HS-27A (cell line): ENCODE measurements around the gene ILF3.

Experiments
- DNase-seq: peaks from one replicate; pipeline ENCODE4 v3.0.0-alpha.2; 2012; ENCODE audit warnings: low read depth, missing footprints

Gene ILF3

GRCh38 chr19:10653732-10654609, at the start of gene ILF3:
Gene ILF3 (plus strand): TSS chr19:10654346. CDS start chr19:10670606, 16,260 bp downstream.
- DNase-seq = peak; percentile 100

- no peak for DNase-seq
These were observed 49.6 kb upstream of the ILF3 start for GRCh38 chr19:10604460-10604980.

- no peak for DNase-seq
These were observed 42.2 kb upstream of the ILF3 start for GRCh38 chr19:10611907-10612306.

GRCh38 chr19:10612499-10613119, 41.5 kb upstream of the ILF3 start:
- DNase-seq = no peak

GRCh38 chr19:10615429-10616023, 38.6 kb upstream of the ILF3 start:
- no peak for DNase-seq

GRCh38 chr19:10617409-10618121, 36.6 kb upstream of the ILF3 start:
- peak; percentile 70 for DNase-seq

GRCh38 chr19:10618846-10619245, 35.3 kb upstream of the ILF3 start:
- no peak for DNase-seq

- no peak for DNase-seq
These were observed 33.4 kb upstream of the ILF3 start for GRCh38 chr19:10620786-10621185.

GRCh38 chr19:10621966-10622365, 32.2 kb upstream of the ILF3 start:
- DNase-seq = no peak

- no peak for DNase-seq
These were observed 29.6 kb upstream of the ILF3 start for GRCh38 chr19:10624585-10624984.

- no peak for DNase-seq
These were observed 29.0 kb upstream of the ILF3 start, which contains the start of gene SLC44A2 for GRCh38 chr19:10625003-10625761. Gene SLC44A2 (plus strand): TSS chr19:10625553. CDS start chr19:10625634, 81 bp downstream.

- no peak for DNase-seq
These were observed 28.4 kb upstream of the ILF3 start for GRCh38 chr19:10625762-10626138.

GRCh38 chr19:10631874-10632273, 22.3 kb upstream of the ILF3 start:
- DNase-seq = no peak

- no peak for DNase-seq
These were observed 19.7 kb upstream of the ILF3 start for GRCh38 chr19:10634430-10634829.

GRCh38 chr19:10634963-10635362, 19.2 kb upstream of the ILF3 start:
- no peak for DNase-seq

- no peak for DNase-seq
These were observed 17.7 kb upstream of the ILF3 start for GRCh38 chr19:10636304-10636972.

GRCh38 chr19:10637894-10638293, 16.3 kb upstream of the ILF3 start:
- no peak for DNase-seq

- DNase-seq = no peak
These were observed 14.3 kb upstream of the ILF3 start for GRCh38 chr19:10639836-10640235.

GRCh38 chr19:10640361-10640760, 13.8 kb upstream of the ILF3 start:
- DNase-seq = no peak

GRCh38 chr19:10641248-10641647, 12.9 kb upstream of the ILF3 start:
- no peak for DNase-seq
